Stimulated activated CD4-positive, alpha-beta T cell treated with anti-CD3 and anti-CD28 coated beads, TNF-alpha, amount 100 ng/mL, for 24 hours (primary cell): Measurements from ENCODE around the gene PTGDS.

ENCODE experiments used
- DNase-seq, 3 experiments: peaks; one replicate each; pipeline ENCODE4 v3.0.0-alpha.2; 2020; ENCODE audit warnings: low read depth in 3 of 3

Gene PTGDS

GRCh38 chr9:137009217-137009616 is 31.9 kb downstream of the PTGDS start:
- DNase-seq, result no peak

GRCh38 chr9:137009938-137010732 is 32.8 kb downstream of the PTGDS start:
- DNase-seq, result no peak

GRCh38 chr9:137011156-137011555 is 33.9 kb downstream of the PTGDS start:
- no peak for DNase-seq

DNA sequence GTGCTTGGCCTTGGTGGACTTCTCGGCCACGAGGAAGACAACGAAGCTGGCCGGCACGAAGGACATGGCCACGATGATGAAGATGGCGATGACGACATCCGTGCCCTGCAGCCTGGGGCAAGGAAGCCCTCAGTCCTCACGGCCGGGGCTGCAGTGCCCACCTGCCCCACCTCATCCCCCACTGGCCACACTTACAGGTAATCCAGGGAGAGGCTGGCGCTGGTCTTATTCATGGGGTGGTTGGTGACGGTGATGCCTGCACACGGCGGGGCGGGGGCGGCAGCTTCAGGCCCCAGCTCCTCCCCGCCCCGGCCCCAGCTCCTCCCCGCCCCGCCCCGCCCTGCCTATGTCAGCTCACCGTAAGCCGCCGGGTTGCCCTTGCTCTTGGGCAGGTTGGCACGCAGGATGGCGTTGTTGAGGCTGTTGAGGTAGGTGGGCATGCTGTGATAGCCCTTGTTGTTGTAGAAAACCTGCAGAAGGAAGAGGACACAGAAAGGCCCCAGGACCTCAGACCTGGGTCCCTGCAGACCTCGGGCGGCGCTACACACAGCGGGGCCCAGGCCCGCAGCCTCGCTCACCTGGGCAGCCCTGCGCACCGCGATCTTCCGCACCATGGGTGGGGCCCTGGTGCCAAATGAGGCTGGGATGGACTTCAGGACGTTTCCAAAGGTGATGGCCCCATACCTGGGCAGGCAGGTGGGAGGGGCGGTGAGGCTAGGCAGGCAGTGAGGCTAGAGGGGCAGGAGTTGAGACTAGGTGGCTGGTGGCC is 34.8 kb downstream of the PTGDS start:
- DNase-seq, result no peak

GRCh38 chr9:137012694-137013570 is 35.6 kb downstream of the PTGDS start:
- no peak for DNase-seq

DNA sequence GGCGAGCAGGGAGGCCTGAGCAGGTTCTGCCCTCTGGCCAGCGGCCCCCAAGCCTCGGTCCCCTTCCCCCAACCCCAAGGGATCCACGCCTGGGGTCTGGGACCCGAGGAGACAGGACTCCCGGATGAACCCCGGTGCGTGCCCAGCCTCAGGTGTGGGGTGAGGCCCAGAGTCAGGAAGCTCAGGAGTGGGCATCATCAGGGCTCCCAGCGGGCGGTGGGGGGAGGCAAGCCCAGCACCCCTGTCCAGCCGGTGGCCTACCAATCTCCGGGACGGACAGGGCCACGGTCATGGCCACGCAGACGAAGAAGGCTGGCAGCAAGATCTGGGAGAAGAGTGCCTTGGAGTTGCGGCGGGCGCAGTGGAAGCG is 36.3 kb downstream of the PTGDS start:
- DNase-seq, result no peak

- DNase-seq, result no peak
Measured at GRCh38 chr9:137014166-137014565, 36.9 kb downstream of the PTGDS start.

GRCh38 chr9:137014776-137015539 is 37.7 kb downstream of the PTGDS start:
- DNase-seq, result no peak

GRCh38 chr9:137015540-137015930 is 38.2 kb downstream of the PTGDS start:
- no peak for DNase-seq

GRCh38 chr9:137015976-137016375 is 38.7 kb downstream of the PTGDS start:
- DNase-seq, result no peak

DNA sequence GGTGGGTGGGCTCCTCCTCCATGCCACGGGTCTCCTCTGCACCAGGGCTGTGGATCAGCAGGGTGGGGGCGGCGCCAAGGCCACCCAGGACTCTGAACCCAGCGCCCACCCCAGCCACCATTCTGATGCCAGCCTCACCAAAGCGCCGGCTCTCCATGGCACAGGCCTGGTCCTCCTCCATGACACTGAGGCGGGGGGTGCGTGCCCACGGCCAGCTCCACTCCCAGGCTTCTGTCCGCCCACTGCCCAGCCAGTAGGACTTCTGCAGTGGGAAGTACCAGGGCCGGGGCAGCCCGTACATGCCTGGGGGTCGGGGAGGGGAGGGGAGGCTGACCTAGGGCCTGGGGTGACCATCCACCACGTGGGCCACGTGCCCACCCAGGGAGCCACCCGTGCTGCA is 39.1 kb downstream of the PTGDS start:
- no peak for DNase-seq

DNA sequence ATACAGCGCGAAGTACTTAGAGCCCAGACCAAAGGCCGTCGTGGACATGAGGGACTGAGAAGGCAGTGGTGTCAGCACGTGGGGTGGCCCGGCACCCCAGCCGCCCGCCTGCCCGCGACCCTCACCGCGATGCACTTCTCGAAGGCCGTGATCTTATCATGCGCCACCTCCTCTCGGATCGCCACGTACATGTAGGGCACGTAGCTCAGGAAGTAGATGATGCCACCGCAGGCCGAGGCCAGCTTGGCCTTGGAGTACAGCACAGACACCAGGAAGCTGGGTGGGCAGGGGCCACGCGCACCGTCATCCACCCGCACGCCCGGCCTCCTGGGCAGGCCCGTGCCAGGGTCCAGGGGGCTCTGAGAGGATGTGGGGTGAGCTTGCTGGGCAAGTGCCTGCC is 39.8 kb downstream of the PTGDS start:
- DNase-seq, result no peak

GRCh38 chr9:137017791-137018497 is 40.6 kb downstream of the PTGDS start:
- DNase-seq, result no peak

- DNase-seq, result no peak
Measured at GRCh38 chr9:137018761-137019559, 41.7 kb downstream of the PTGDS start.

DNA sequence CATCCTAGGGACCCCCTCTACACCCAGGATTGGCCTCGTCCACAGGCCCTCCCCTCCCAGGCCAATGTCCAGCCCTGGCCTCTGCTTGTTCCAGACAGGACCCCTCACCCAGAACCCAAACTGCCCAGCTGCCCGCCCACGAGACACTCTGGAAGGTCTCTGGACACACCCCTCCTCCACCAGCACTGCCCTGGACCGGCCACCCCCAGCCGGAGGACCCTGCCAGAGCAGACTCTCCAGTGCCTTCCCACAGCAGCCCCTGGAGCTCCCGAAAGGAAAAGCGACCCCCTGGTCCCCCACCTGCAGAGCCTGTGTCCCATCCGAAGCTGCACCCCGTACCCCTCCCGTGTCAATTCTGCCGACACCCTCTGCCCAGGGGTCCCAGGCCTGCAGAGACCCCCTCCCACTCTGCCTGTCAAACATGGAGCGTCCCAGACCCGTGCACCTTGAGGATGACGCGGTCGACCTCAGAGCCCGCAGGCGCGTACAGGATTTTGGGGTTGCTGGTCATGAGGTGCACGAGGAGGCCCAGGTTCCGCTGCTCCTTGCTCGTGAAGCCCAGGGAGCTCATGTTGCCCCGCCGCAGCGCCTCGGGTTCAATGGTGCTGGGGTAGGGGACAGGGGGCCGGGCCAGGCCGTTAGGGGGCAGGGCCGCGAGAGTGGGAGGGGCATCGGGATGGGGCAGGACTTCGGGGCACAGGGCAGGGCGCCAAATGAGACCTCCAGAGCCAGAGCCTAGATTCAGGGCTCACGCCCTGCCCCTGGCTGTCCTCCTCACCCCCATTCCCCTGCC is 42.8 kb downstream of the PTGDS start:
- no peak for DNase-seq

- no peak for DNase-seq
Measured at GRCh38 chr9:137020771-137021567, 43.7 kb downstream of the PTGDS start.

- no peak for DNase-seq
Measured at GRCh38 chr9:137021568-137021978, 44.3 kb downstream of the PTGDS start.

DNA sequence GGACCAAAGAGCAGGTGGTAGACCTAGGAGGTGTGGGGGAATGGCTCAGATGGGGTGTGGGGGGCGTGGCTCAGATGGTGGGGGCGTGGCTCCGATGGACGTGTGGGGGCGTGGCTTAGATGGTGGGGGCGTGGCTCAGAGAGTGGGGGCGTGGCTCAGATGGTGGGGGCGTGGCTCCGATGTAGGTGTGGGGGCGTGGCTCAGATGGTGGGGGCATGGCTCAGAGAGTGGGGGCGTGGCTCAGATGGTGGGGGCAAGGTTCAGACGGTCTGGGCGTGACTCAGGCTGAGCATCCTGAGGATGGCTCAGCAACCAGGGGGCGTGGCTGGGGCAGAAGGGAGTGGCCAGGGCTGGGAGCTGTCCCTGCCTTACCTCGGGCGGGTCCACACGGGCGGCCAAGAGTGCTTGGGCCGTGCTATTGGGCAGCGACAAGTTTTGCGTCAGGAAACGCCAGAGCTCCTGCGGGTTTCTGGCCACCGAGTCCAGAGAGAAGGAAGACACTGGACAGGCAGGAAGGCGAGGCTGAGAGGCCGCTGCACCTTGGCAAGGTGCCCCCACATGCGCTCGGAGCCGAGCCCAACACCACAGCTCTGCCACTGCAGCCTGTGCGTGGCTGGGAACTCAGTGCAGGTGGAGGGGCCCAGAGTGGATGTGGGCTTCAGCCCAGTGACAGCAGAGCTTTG is 44.8 kb downstream of the PTGDS start:
- peak in 2 of 3 experiments; percentile 56 to 83 for DNase-seq
